OCI-LY7 (cell line): ENCODE measurements around the gene PPP2R2B. TPM values are rescaled to one million over a fixed set of nuclear protein-coding genes. Genes with fewer than 3 reads are reported as not detected.

Experiments
- BruUV-seq: library from RNA; stranded (reverse); fragments of 400-500 nt; replicated peaks from 2 replicates; lab custom pipeline; 2021; lab: Mats Ljungman, UMichigan
- CTCF ChIA-PET: fragments of 300-600 bp; sonication (Branson Sonifier 250); formaldehyde crosslinking; loops from one replicate; lab custom pipeline; 2022; ENCODE audit warnings: antibody characterized with exemption; ENCODE audit not compliant: unreplicated experiment; lab: Charles Lee
- POLR2A ChIA-PET: fragments of 300-600 bp; sonication (Branson Sonifier 250); formaldehyde crosslinking; loops from one replicate; lab custom pipeline; 2022; ENCODE audit warnings: antibody characterized with exemption; lab: Charles Lee
- DNase-seq: peaks from one replicate; pipeline ENCODE4 v3.0.0-alpha.2; 2015; ENCODE audit warnings: low spot score
- H2AFZ ChIP-seq: fragments of 200-600 bp; sonication (generic), shearing (Covaris generic); 2 replicates; pipeline ENCODE4 v1.6.1; 2014; ENCODE audit warnings: mild to moderate bottlenecking, antibody characterized with exemption, low read length, moderate library complexity
- H3K27ac ChIP-seq: fragments of 200-600 bp; sonication (generic); 2 replicates; pipeline ENCODE4 v1.5.1; 2014; ENCODE audit warnings: mixed run types, low read depth, mild to moderate bottlenecking, moderate library complexity, low read length, inconsistent platforms; ENCODE audit not compliant: poor library complexity, severe bottlenecking
- H3K36me3 ChIP-seq: fragments of 200-600 bp; sonication (generic); 2 replicates; pipeline ENCODE4 v1.6.1; 2014; ENCODE audit warnings: mild to moderate bottlenecking, antibody characterized with exemption, low read length, moderate library complexity, mixed read lengths; ENCODE audit not compliant: insufficient read depth
- H3K4me1 ChIP-seq: fragments of 200-600 bp; sonication (generic); 2 replicates; pipeline ENCODE4 v1.5.1; 2014; ENCODE audit warnings: mild to moderate bottlenecking, low read length; ENCODE audit not compliant: insufficient read depth, poor library complexity, severe bottlenecking
- H3K4me2 ChIP-seq: fragments of 200-600 bp; sonication (generic); 2 replicates; pipeline ENCODE4 v1.6.1; 2014; ENCODE audit warnings: mild to moderate bottlenecking, low read length
- H3K4me3 ChIP-seq: fragments of 200-600 bp; sonication (generic); 2 replicates; pipeline ENCODE4 v1.5.1; 2014; ENCODE audit warnings: mild to moderate bottlenecking, low read depth, low read length; ENCODE audit not compliant: poor library complexity, severe bottlenecking
- H3K79me2 ChIP-seq: fragments of 200-600 bp; sonication (generic); 2 replicates; pipeline ENCODE4 v1.6.1; 2016; ENCODE audit warnings: low read depth, mild to moderate bottlenecking, low read length, moderate library complexity, mixed read lengths; ENCODE audit not compliant: insufficient read depth
- H3K9me2 ChIP-seq: fragments of 200-600 bp; sonication (generic); 2 replicates; pipeline ENCODE4 v1.6.1; 2016; ENCODE audit warnings: mild to moderate bottlenecking, low read length, mixed read lengths; ENCODE audit not compliant: insufficient read depth
- H3K9me3 ChIP-seq: fragments of 200-600 bp; sonication (generic); 2 replicates; pipeline ENCODE4 v1.6.1; 2014; ENCODE audit warnings: mild to moderate bottlenecking, mixed run types, low read length, mixed read lengths
- H4K20me1 ChIP-seq: fragments of 200-600 bp; sonication (generic); 2 replicates; pipeline ENCODE4 v1.6.1; 2014; ENCODE audit warnings: mild to moderate bottlenecking, antibody characterized with exemption, low read length, moderate library complexity, mixed read lengths; ENCODE audit not compliant: insufficient read depth
- EZH2phosphoT487 ChIP-seq: fragments of 200-600 bp; sonication (generic); IDR thresholded peaks from 2 replicates; pipeline ENCODE4 v1.6.1; 2018; ENCODE audit warnings: low read depth, borderline replicate concordance, mild to moderate bottlenecking, mixed run types, antibody characterized with exemption, low read length, moderate library complexity, mixed read lengths
- intact Hi-C: fragments of 100-400 bp; cut with micrococcal nuclease; formaldehyde crosslinking; loops from one replicate; pipeline ENCODE4 v1.10.0; 2022; ENCODE audit not compliant: unreplicated experiment
- total RNA-seq, 2 experiments: library from RNA; depleted of rRNA in 1 of 2; stranded (reverse); fragments of >200 nt in 1 of 2; shearing (Covaris generic) in 1 of 2; gene quantifications; 2 replicates each; pipeline ENCODE4 v1.2.3, GENCODE V29; 2014 to 2022
- TF ChIP-seq, protein P1 (sequence below): fragments of 200-600 bp; sonication (generic); conservative IDR thresholded peaks from 2 replicates; pipeline ENCODE4 v1.5.1; 2014; ENCODE audit warnings: mild to moderate bottlenecking, antibody characterized with exemption, low read length, moderate library complexity, mixed read lengths

The PPP2R2B gene
- total RNA-seq, 2 experiments from 2014 or later = not detected

DNA sequence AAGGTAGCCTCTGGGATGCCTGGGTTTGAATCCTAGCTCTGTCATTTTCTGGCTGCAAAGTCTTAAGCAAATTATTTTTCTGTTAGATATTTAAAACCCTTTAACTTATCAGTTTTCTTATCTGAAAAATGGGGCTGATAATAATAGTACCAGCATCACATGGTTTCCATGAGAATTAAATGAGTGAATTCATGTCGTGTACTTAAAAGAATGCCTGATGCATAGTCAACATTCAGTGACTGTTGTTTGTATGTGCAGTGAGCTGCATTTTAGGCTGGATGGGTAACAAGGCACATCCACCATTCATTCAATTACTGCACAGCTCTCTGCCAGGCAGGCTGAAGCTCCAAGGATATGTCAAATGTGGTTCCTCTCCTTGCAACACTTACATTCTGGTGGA is 122.0 kb downstream of the PPP2R2B start:
- Histone ChIP-seq H3K27ac (no peak overlapping the region), H3K4me2 (no peak overlapping the region), H4K20me1 (no peaks in the 10 kb centered on the region), H2AFZ (no peak overlapping the region), H3K4me1 (no peaks in the 10 kb centered on the region), H3K36me3 (no peaks in the 10 kb centered on the region), H3K4me3 (no peak overlapping the region), H3K79me2 (no peaks in the 10 kb centered on the region), H3K9me3 (no peaks in the 10 kb centered on the region), H3K9me2 (no peaks in the 10 kb centered on the region)
- intact Hi-C loops = no loop called here
- no TSS peak for BruUV-seq
- no peak for DNase-seq
- ChIA-PET CTCF (no interaction called here), POLR2A (interaction anchor here (0.6 kb wide), 1 partner anchor 44 kb away, joined by 5 read pairs; no protein-coding TSS in a partner anchor)
- TF ChIP-seq, protein P1, sequence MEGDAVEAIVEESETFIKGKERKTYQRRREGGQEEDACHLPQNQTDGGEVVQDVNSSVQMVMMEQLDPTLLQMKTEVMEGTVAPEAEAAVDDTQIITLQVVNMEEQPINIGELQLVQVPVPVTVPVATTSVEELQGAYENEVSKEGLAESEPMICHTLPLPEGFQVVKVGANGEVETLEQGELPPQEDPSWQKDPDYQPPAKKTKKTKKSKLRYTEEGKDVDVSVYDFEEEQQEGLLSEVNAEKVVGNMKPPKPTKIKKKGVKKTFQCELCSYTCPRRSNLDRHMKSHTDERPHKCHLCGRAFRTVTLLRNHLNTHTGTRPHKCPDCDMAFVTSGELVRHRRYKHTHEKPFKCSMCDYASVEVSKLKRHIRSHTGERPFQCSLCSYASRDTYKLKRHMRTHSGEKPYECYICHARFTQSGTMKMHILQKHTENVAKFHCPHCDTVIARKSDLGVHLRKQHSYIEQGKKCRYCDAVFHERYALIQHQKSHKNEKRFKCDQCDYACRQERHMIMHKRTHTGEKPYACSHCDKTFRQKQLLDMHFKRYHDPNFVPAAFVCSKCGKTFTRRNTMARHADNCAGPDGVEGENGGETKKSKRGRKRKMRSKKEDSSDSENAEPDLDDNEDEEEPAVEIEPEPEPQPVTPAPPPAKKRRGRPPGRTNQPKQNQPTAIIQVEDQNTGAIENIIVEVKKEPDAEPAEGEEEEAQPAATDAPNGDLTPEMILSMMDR = no peak
- no peak for TF ChIP-seq EZH2phosphoT487

DNA sequence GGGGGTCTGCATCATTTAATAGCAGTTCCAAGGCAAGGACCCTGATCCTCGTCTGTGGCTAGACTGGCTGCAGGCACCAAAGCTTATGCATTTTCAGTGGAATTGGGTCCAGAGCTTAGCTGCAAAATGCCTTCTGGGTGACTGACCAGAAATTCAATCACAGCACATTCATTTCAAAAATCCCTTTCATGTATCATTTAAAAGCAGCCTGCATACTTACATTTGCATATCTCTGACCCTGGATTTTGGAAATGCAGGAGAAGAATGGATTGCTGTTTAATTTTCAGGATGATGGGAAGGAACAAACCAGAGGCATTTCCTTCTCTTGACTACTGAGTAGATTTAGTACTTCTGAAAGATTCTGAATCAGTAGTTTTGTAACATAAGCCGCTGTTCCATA is 122.8 kb downstream of the PPP2R2B start:
- no peaks in the 10 kb centered on the region for H3K9me3 ChIP-seq
- H2AFZ ChIP-seq = no peak overlapping the region
- no peaks in the 10 kb centered on the region for H4K20me1 ChIP-seq
- no peak overlapping the region for H3K4me3 ChIP-seq
- TF ChIP-seq, protein P1 = no peak
- no peak for TF ChIP-seq EZH2phosphoT487
- no peak overlapping the region for H3K4me2 ChIP-seq
- H3K9me2 ChIP-seq = no peaks in the 10 kb centered on the region
- H3K27ac ChIP-seq = no peak overlapping the region
- H3K4me1 ChIP-seq = no peaks in the 10 kb centered on the region
- no TSS peak for BruUV-seq
- intact Hi-C loops = no loop called here
- DNase-seq = no peak
- no peaks in the 10 kb centered on the region for H3K79me2 ChIP-seq
- ChIA-PET POLR2A (interaction anchor here (0.9 to 1.0 kb wide), 2 partner anchors 7 to 16 kb away, joined by 3 read pairs; no protein-coding TSS in a partner anchor), CTCF (no interaction called here)
- H3K36me3 ChIP-seq = no peaks in the 10 kb centered on the region

DNA sequence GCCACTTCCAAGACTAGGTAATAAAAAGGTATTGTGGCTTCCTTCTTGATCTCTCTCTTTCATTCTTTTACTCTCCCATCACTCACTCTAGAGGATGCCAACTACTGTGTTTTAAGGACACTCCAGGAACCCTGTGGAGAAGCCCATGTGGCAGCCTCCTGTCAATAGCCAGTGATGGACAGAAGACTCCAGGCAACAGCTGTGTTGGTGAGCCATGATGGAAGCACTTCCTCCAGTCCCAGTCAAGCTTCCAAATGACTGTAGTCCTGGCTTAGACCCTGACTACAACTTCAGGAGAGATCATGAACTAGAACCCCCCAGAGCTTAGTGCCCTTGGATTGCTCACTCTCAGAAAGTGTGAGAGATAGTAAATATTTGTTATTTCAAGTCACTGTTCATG is 123.9 kb downstream of the PPP2R2B start:
- DNase-seq = no peak
- Histone ChIP-seq H3K4me1 (no peaks in the 10 kb centered on the region), H3K9me3 (no peaks in the 10 kb centered on the region), H3K4me3 (no peak overlapping the region), H3K36me3 (no peaks in the 10 kb centered on the region), H4K20me1 (no peaks in the 10 kb centered on the region), H3K9me2 (no peaks in the 10 kb centered on the region), H3K27ac (no peak overlapping the region), H3K79me2 (no peaks in the 10 kb centered on the region), H2AFZ (no peak overlapping the region), H3K4me2 (no peak overlapping the region)
- intact Hi-C loops = no loop called here
- CTCF ChIA-PET = no interaction called here
- POLR2A ChIA-PET = interaction anchor here (0.6 to 1.0 kb wide), 3 partner anchors 9 to 60 kb away, joined by 3 to 5 read pairs (median 3); no protein-coding TSS in a partner anchor
- no peak for TF ChIP-seq EZH2phosphoT487
- TF ChIP-seq, protein P1 = no peak
- BruUV-seq = no TSS peak
